Adrenal gland (tissue), 5 donors: ENCODE data around the gene DNAH17.

ENCODE experiments used
- POLR2A ChIP-seq, 2 donors: fragments of 450-650 bp; IDR thresholded peaks; one replicate each; pipeline ENCODE4 v1.6.1; 2017; ENCODE audit warnings: antibody characterized with exemption in 2 of 2, mild to moderate bottlenecking in 2 of 2, moderate library complexity in 1 of 2
- TF ChIP-seq, protein P1 (sequence below), 6 experiments: fragments of 450-650 bp in 4 of 6; fragments of 200-600 bp in 2 of 6; sonication (generic) in 1 of 6; IDR thresholded peaks; 1 replicate in 5 of 6; 2 replicates in 1 of 6; pipeline versions ENCODE4 v1.5.1 to v1.8.0; 2016 to 2021; ENCODE audit warnings: antibody characterized with exemption in 6 of 6, mild to moderate bottlenecking in 2 of 6, moderate library complexity in 1 of 6
- donor health status: DM: no; HTN: no; CAD: no.

DNA sequence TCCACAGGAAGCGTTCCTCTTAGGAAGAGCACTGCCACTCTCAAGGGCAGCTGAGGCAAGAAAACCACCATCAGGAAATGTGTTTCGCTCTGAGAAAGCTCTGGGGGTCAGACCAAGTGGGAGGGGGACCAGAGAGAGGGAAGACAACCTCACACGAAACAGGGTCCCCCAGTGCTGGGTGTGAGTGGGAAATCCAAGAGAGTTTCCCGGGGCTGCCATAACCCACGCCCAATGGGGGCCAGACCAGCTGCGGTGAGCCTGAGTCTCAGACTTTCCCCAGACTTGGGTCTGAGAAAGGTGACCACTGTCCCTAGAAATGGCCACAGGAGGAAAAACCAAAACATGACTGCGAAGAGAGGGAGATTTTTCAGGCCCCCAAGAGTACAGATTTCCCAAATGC lies 14.5 kb downstream of the DNAH17 start:
- TF ChIP-seq, protein P1, sequence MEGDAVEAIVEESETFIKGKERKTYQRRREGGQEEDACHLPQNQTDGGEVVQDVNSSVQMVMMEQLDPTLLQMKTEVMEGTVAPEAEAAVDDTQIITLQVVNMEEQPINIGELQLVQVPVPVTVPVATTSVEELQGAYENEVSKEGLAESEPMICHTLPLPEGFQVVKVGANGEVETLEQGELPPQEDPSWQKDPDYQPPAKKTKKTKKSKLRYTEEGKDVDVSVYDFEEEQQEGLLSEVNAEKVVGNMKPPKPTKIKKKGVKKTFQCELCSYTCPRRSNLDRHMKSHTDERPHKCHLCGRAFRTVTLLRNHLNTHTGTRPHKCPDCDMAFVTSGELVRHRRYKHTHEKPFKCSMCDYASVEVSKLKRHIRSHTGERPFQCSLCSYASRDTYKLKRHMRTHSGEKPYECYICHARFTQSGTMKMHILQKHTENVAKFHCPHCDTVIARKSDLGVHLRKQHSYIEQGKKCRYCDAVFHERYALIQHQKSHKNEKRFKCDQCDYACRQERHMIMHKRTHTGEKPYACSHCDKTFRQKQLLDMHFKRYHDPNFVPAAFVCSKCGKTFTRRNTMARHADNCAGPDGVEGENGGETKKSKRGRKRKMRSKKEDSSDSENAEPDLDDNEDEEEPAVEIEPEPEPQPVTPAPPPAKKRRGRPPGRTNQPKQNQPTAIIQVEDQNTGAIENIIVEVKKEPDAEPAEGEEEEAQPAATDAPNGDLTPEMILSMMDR (IDR thresholded peaks at IDR 0.05), result no peak
- no peak for TF ChIP-seq POLR2A (IDR thresholded peaks at IDR 0.05)
